IPS-11a (cell line): Measurements from ENCODE around the gene CHCHD10.
A peak's percentile ranks its signal among the peaks of the same experiment; 100 is the strongest.
"Not testable (repeated sequence)": the region's sequence is repeated elsewhere in the genome, so short reads cannot be mapped to it uniquely, and the experiment has no call there.

Experiments
- H3K4me3 ChIP-seq: one replicate; pipeline ENCODE4 v1.5.1; 2013; ENCODE audit warnings: low read depth, low read length, control low read depth

Gene CHCHD10

GRCh38 chr22:23751441-23751996, 16.3 kb downstream of the CHCHD10 start:
- H3K4me3 ChIP-seq: peak overlapping the region; percentile 52

GRCh38 chr22:23750714-23751440, 16.9 kb downstream of the CHCHD10 start, which contains the start of gene ZNF70:
Gene ZNF70 (minus strand): TSS chr22:23751112. CDS start chr22:23745140, 5,972 bp downstream.
- peak within 1 kb of the TSS; percentile 62 for H3K4me3 ChIP-seq

GRCh38 chr22:23750367-23750713, 17.4 kb downstream of the CHCHD10 start:
- H3K4me3 ChIP-seq: peak overlapping the region; percentile 62

- no peak overlapping the region for H3K4me3 ChIP-seq
Observed at GRCh38 chr22:23749841-23750301, 17.9 kb downstream of the CHCHD10 start.

- no peak overlapping the region for H3K4me3 ChIP-seq
Observed at GRCh38 chr22:23745791-23746190, 22.0 kb downstream of the CHCHD10 start.

GRCh38 chr22:23744485-23744884, 23.3 kb downstream of the CHCHD10 start:
- H3K4me3 ChIP-seq: no peak overlapping the region

GRCh38 chr22:23744001-23744400, 23.8 kb downstream of the CHCHD10 start:
- H3K4me3 ChIP-seq: no peak overlapping the region

- H3K4me3 ChIP-seq: no peak overlapping the region
Observed at GRCh38 chr22:23743303-23743705, 24.5 kb downstream of the CHCHD10 start.

- H3K4me3 ChIP-seq: no peak overlapping the region
Observed at GRCh38 chr22:23742505-23743264, 25.1 kb downstream of the CHCHD10 start.

- no peak overlapping the region for H3K4me3 ChIP-seq
Observed at GRCh38 chr22:23737696-23738095, 30.1 kb downstream of the CHCHD10 start.

- H3K4me3 ChIP-seq: not testable (repeated sequence)
Observed at GRCh38 chr22:23728108-23728507, 39.7 kb downstream of the CHCHD10 start.

GRCh38 chr22:23722724-23723123, 45.0 kb downstream of the CHCHD10 start:
- no peak overlapping the region for H3K4me3 ChIP-seq

- no peak overlapping the region for H3K4me3 ChIP-seq
Observed at GRCh38 chr22:23722160-23722559, 45.6 kb downstream of the CHCHD10 start.

GRCh38 chr22:23720855-23721254, 46.9 kb downstream of the CHCHD10 start:
- H3K4me3 ChIP-seq: no peak overlapping the region

GRCh38 chr22:23718371-23719165, 49.2 kb downstream of the CHCHD10 start:
- H3K4me3 ChIP-seq: no peak overlapping the region

- H3K4me3 ChIP-seq: peak overlapping the region; percentile 69
Observed at GRCh38 chr22:23716811-23717801, 50.7 kb downstream of the CHCHD10 start.
